ENCODE measurements around the gene RSPH3.
"Not testable (repeated sequence)": the region's sequence is repeated elsewhere in the genome, so short reads cannot be mapped to it uniquely, and the experiment has no call there.

The RSPH3 gene

GRCh38 chr6:158959552-158959951, 40.5 kb downstream of the RSPH3 start:
- no peak for DNase-seq (ENCODE audit: low read depth in 2 of 2)
- no peak for TF ChIP-seq CTCF (IDR thresholded peaks at IDR 0.05; ENCODE audit: low read depth, low read length)
- no peak overlapping the region for H3K4me3 ChIP-seq (replicated peaks in 1 of 2; ENCODE audit: low read depth in 2 of 2, low read length in 2 of 2)

- no peak for DNase-seq (ENCODE audit: low read depth in 2 of 2)
- TF ChIP-seq CTCF (IDR thresholded peaks at IDR 0.05; ENCODE audit: low read depth, low read length): no peak
Measured at GRCh38 chr6:158958504-158959386, 41.3 kb downstream of the RSPH3 start.

GRCh38 chr6:158955255-158955654, 44.7 kb downstream of the RSPH3 start:
- no peak for TF ChIP-seq CTCF (IDR thresholded peaks at IDR 0.05; ENCODE audit: low read depth, low read length)
- DNase-seq (ENCODE audit: low read depth in 2 of 2): no peak

More at GRCh38 chr6:158958504-158959386, 41.3 kb downstream of the RSPH3 start:
- no peak overlapping the region for H3K4me3 ChIP-seq (replicated peaks in 1 of 2; ENCODE audit: low read depth in 2 of 2, low read length in 2 of 2)

GRCh38 chr6:158954753-158955152, 45.2 kb downstream of the RSPH3 start:
- no peak for DNase-seq (ENCODE audit: low read depth in 2 of 2)

More at GRCh38 chr6:158955255-158955654, 44.7 kb downstream of the RSPH3 start:
- no peak overlapping the region for H3K4me3 ChIP-seq (replicated peaks in 1 of 2; ENCODE audit: low read depth in 2 of 2, low read length in 2 of 2)

GRCh38 chr6:158952011-158952410, 48.0 kb downstream of the RSPH3 start:
- not testable (repeated sequence) for DNase-seq (ENCODE audit: low read depth in 2 of 2)

More at GRCh38 chr6:158954753-158955152, 45.2 kb downstream of the RSPH3 start:
- no peak for TF ChIP-seq CTCF (IDR thresholded peaks at IDR 0.05; ENCODE audit: low read depth, low read length)
- H3K4me3 ChIP-seq (replicated peaks in 1 of 2; ENCODE audit: low read depth in 2 of 2, low read length in 2 of 2): no peak overlapping the region

GRCh38 chr6:158951565-158951964, 48.4 kb downstream of the RSPH3 start:
- not testable (repeated sequence) for DNase-seq (ENCODE audit: low read depth in 2 of 2); H3K4me3 ChIP-seq (replicated peaks in 1 of 2; ENCODE audit: low read depth in 2 of 2, low read length in 2 of 2)

More at GRCh38 chr6:158952011-158952410, 48.0 kb downstream of the RSPH3 start:
- H3K4me3 ChIP-seq (replicated peaks in 1 of 2; ENCODE audit: low read depth in 2 of 2, low read length in 2 of 2): not testable (repeated sequence)

- TF ChIP-seq CTCF (IDR thresholded peaks at IDR 0.05; ENCODE audit: low read depth, low read length): no peak
- DNase-seq (ENCODE audit: low read depth in 2 of 2): no peak
- no peak overlapping the region for H3K4me3 ChIP-seq (replicated peaks in 1 of 2; ENCODE audit: low read depth in 2 of 2, low read length in 2 of 2)
Measured at GRCh38 chr6:158947284-158947683, 52.7 kb downstream of the RSPH3 start.

Data from cardiac fibroblast (primary cell).